HCT116 (cell line): ENCODE data around the gene BSND. TPM values are rescaled to one million over a fixed set of nuclear protein-coding genes. Genes with fewer than 3 reads are reported as not detected.

Experiments used
- ATAC-seq: fragments of 200-7000 bp; cut with Tn5 transposase; 2 replicates; pipeline ENCODE4 v1.9.1; 2020; ENCODE audit warnings: mild to moderate bottlenecking, moderate library complexity
- BruUV-seq: library from RNA; stranded (reverse); fragments of 400-500 nt; replicated peaks from 2 replicates; lab custom pipeline; 2021; lab: Mats Ljungman, UMichigan
- CTCF ChIA-PET: fragments of 300-600 bp; sonication (Branson Sonifier 250); formaldehyde crosslinking; loops from one replicate; lab custom pipeline; 2021; ENCODE audit warnings: antibody characterized with exemption; lab: Charles Lee
- POLR2A ChIA-PET: fragments of 300-600, 350-600 bp; sonication (Branson Sonifier 250); formaldehyde crosslinking; loops from one replicate; lab custom pipeline; 2021; ENCODE audit warnings: antibody characterized with exemption; lab: Charles Lee
- RAD21 ChIA-PET, 2 experiments: fragments of 300-600 bp; sonication (Branson Sonifier 250); formaldehyde crosslinking; loops; one replicate each; lab custom pipeline; 2023; ENCODE audit warnings: low total read pairs in 2 of 2; ENCODE audit not compliant: uncharacterized antibody in 2 of 2, unreplicated experiment in 2 of 2, low non-redundant PET in 1 of 2; lab: Charles Lee
- DNase-seq: peaks from one replicate; pipeline ENCODE4 v3.0.0-alpha.2; 2010; ENCODE audit warnings: low read depth, low spot score
- H2AFZ ChIP-seq: fragments of 200-600 bp; shearing (Covaris generic), sonication (generic); 2 replicates; pipeline ENCODE4 v1.6.1; 2017; ENCODE audit warnings: low read depth, mixed run types, mixed read lengths, antibody characterized with exemption, low read length; ENCODE audit not compliant: poor library complexity, severe bottlenecking
- H3K27ac ChIP-seq: 2 replicates; pipeline ENCODE4 v1.5.1; 2012; ENCODE audit warnings: low read depth, low read length
- H3K27me3 ChIP-seq: fragments of 200-600 bp; sonication (generic); 2 replicates; pipeline ENCODE4 v1.6.1; 2016; ENCODE audit warnings: mixed run types, low read length, mixed read lengths; ENCODE audit not compliant: insufficient read depth
- H3K36me3 ChIP-seq, 2 experiments: fragments of 200-500 bp in 1 of 2; fragments of 200-600 bp in 1 of 2; sonication (Bioruptor generic) in 1 of 2; sonication (generic) in 1 of 2; 2 replicates each; pipeline versions ENCODE4 v1.5.1 to v1.6.1; 2014 to 2016; ENCODE audit warnings: low read length in 2 of 2, inconsistent platforms in 1 of 2, mixed read lengths in 1 of 2, mixed run types in 1 of 2; ENCODE audit not compliant: insufficient read depth in 2 of 2, control insufficient read depth in 1 of 2
- H3K4me1 ChIP-seq, 2 experiments: fragments of 200-600 bp in 1 of 2; sonication (generic) in 1 of 2; 2 replicates each; pipeline versions ENCODE4 v1.5.1 to v1.6.1; 2012 to 2017; ENCODE audit warnings: low read length in 2 of 2, inconsistent platforms in 1 of 2, mild to moderate bottlenecking in 1 of 2, mixed read lengths in 1 of 2, mixed run types in 1 of 2, moderate library complexity in 1 of 2; ENCODE audit not compliant: insufficient read depth in 2 of 2, control insufficient read depth in 1 of 2
- H3K4me2 ChIP-seq: fragments of 200-600 bp; sonication (generic); 2 replicates; pipeline ENCODE4 v1.6.1; 2017; ENCODE audit warnings: mixed run types, low read length, mixed read lengths
- H3K4me3 ChIP-seq, 2 experiments: fragments of 200-600 bp in 1 of 2; sonication (generic) in 1 of 2; replicated peaks in 1 of 2; 2 replicates each; pipeline ENCODE4 v1.5.1; 2011 to 2016; ENCODE audit warnings: low read length in 2 of 2, control low read depth in 1 of 2, low read depth in 1 of 2, mild to moderate bottlenecking in 1 of 2, mixed read lengths in 1 of 2, mixed run types in 1 of 2
- H3K79me2 ChIP-seq: fragments of 200-600 bp; sonication (generic); 2 replicates; pipeline ENCODE4 v1.6.1; 2017; ENCODE audit warnings: mild to moderate bottlenecking, mixed run types, low read length, moderate library complexity, mixed read lengths; ENCODE audit not compliant: insufficient read depth
- H3K9ac ChIP-seq: fragments of 200-600 bp; sonication (generic); 2 replicates; pipeline ENCODE4 v1.6.1; 2016; ENCODE audit warnings: low read length, mixed read lengths
- H3K9me2 ChIP-seq: fragments of 200-600 bp; sonication (generic), shearing (Covaris generic); 2 replicates; pipeline ENCODE4 v1.6.1; 2017; ENCODE audit warnings: mixed run types, mild to moderate bottlenecking, moderate library complexity; ENCODE audit not compliant: insufficient read depth
- H3K9me3 ChIP-seq, 2 experiments: fragments of 200-500 bp in 1 of 2; fragments of 200-600 bp in 1 of 2; sonication (Bioruptor generic) in 1 of 2; sonication (generic) in 1 of 2; 2 replicates each; pipeline ENCODE4 v1.6.1; 2014 to 2017; ENCODE audit warnings: low read length in 2 of 2, mixed read lengths in 2 of 2, inconsistent platforms in 1 of 2, low read depth in 1 of 2, mild to moderate bottlenecking in 1 of 2, mixed run types in 1 of 2, moderate library complexity in 1 of 2; ENCODE audit not compliant: control insufficient read depth in 1 of 2, insufficient read depth in 1 of 2
- H4K20me1 ChIP-seq: fragments of 200-600 bp; sonication (generic), shearing (Covaris generic); 2 replicates; pipeline ENCODE4 v1.6.1; 2017; ENCODE audit warnings: mixed run types, mild to moderate bottlenecking, moderate library complexity; ENCODE audit not compliant: insufficient read depth
- CEBPB ChIP-seq: IDR thresholded peaks from 2 replicates; pipeline ENCODE4 v1.6.1; 2012; ENCODE audit warnings: low read depth
- EGR1 ChIP-seq: IDR thresholded peaks from 2 replicates; pipeline ENCODE4 v1.6.1; 2012; ENCODE audit warnings: low read depth
- ELF1 ChIP-seq: IDR thresholded peaks from 2 replicates; pipeline ENCODE4 v1.6.1; 2012; ENCODE audit warnings: low read depth, borderline replicate concordance
- EZH2 ChIP-seq: fragments of 200-600 bp; sonication (generic); IDR thresholded peaks from 2 replicates; pipeline ENCODE4 v1.6.1; 2017; ENCODE audit warnings: antibody characterized with exemption, mixed run types
- EZH2phosphoT487 ChIP-seq: fragments of 200-600 bp; IDR thresholded peaks from 2 replicates; pipeline ENCODE4 v1.6.1; 2018; ENCODE audit warnings: antibody characterized with exemption, borderline replicate concordance
- FOSL1 ChIP-seq: IDR thresholded peaks from 2 replicates; pipeline ENCODE4 v1.6.1; 2012; ENCODE audit warnings: low read depth
- MAX ChIP-seq: IDR thresholded peaks from 2 replicates; pipeline ENCODE4 v1.6.1; 2012
- REST ChIP-seq: IDR thresholded peaks from 2 replicates; pipeline ENCODE4 v1.6.1; 2012; ENCODE audit warnings: low read depth
- SP1 ChIP-seq: IDR thresholded peaks from 2 replicates; pipeline ENCODE4 v1.6.1; 2012; ENCODE audit warnings: low read depth
- TCF7L2 ChIP-seq: IDR thresholded peaks from 2 replicates; pipeline ENCODE4 v1.7.0; 2011; ENCODE audit warnings: borderline replicate concordance, inconsistent platforms; ENCODE audit not compliant: insufficient read depth, insufficient read length; ENCODE audit errors: extremely low read depth
- YY1 ChIP-seq: IDR thresholded peaks from 2 replicates; pipeline ENCODE4 v1.6.1; 2011; ENCODE audit warnings: low read length, low read depth, moderate library complexity, mild to moderate bottlenecking; ENCODE audit not compliant: insufficient replicate concordance; ENCODE audit errors: extremely low read depth
- ZFX ChIP-seq: fragments of 450-650 bp; IDR thresholded peaks from 2 replicates; pipeline ENCODE4 v1.6.1; 2017
- intact Hi-C: fragments of 100-400 bp; cut with micrococcal nuclease; formaldehyde crosslinking; loops from 2 replicates; pipeline ENCODE4 v1.10.0; 2022
- total RNA-seq: library from RNA; stranded (reverse); gene quantifications from one replicate; pipeline ENCODE4 v1.2.1, GENCODE V29; 2021; ENCODE audit not compliant: unreplicated experiment
- TF ChIP-seq, protein P1 (sequence below): IDR thresholded peaks from 2 replicates; pipeline ENCODE4 v1.6.1; 2012

Gene BSND
- total RNA-seq, 1 experiment from 2014 or later: not detected

DNA sequence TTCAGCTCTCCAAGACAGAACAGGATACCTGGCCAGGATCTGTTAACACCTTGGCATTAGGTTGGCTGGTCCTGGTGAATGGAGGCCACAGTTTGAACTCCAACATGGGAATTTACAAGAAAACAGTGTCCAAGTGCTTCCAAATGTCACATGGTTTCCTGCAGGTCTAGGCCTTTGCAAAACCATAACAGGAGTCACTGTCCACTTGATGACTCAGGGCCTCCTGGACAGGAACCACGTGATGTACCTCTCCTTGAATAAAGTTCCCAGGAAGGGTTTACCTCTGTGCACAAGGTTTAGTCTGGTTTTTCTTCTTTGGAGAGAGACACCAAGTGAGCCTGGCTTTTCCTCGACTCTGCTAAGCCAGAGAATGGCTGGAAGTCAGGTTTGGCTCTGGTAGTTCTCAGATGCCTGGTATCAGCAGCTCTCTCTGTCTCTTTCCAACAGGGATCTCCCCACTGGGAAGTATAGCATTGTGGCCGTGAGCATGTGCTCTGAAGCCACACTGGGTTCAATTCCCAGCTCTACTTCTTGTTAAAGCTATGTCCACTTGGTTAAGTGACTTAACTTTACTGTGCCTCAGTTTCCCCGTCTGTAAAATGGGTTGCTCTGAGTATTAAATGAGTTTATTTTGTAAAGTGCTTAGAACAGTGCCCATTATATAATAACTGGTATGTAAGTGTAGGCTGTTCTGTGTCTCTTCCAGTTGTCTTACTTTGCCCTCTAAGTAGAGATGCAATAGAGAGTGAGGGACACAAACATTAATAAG, 45.6 kb upstream of the BSND start:
- Histone ChIP-seq H3K9me3 (peaks cover 4 to 5% of the 10 kb centered on the region in 2 experiments; a peak in 2 of 4 replicates), H3K4me3 (no peak overlapping the region), H4K20me1 (no peaks in the 10 kb centered on the region), H3K27me3 (no peaks in the 10 kb centered on the region), H3K79me2 (no peaks in the 10 kb centered on the region), H3K9ac (no peak overlapping the region), H3K9me2 (no peaks in the 10 kb centered on the region), H3K4me2 (no peak overlapping the region), H3K27ac (no peak overlapping the region), H3K36me3 (no peaks in the 10 kb centered on the region), H2AFZ (no peak overlapping the region), H3K4me1 (peaks cover 6 to 34% of the 10 kb centered on the region in 2 experiments)
- BruUV-seq: no TSS peak
- peak; percentile 34; the same call in 1 of the 2 replicates for TF ChIP-seq MAX
- no peak for TF ChIP-seq FOSL1
- ATAC-seq: no peak
- no peak for DNase-seq
- POLR2A ChIA-PET: no interaction called here
- intact Hi-C loops: no loop called here
- RAD21 ChIA-PET: no interaction called here
- CTCF ChIA-PET: interaction anchor here (1.6 kb wide), 1 partner anchor 69 kb away, joined by 7 read pairs; no protein-coding TSS in a partner anchor

GRCh38 chr1:54953846-54954245, 44.9 kb upstream of the BSND start:
- RAD21 ChIA-PET: no interaction called here
- Histone ChIP-seq H2AFZ (no peak overlapping the region), H3K36me3 (no peaks in the 10 kb centered on the region), H3K4me3 (no peak overlapping the region), H3K79me2 (no peaks in the 10 kb centered on the region), H3K9me3 (peaks cover 4 to 5% of the 10 kb centered on the region in 2 experiments; a peak in 2 of 4 replicates), H3K27ac (no peak overlapping the region), H3K4me2 (no peak overlapping the region), H3K4me1 (peaks cover 6 to 34% of the 10 kb centered on the region in 2 experiments), H4K20me1 (no peaks in the 10 kb centered on the region), H3K9me2 (no peaks in the 10 kb centered on the region), H3K27me3 (no peaks in the 10 kb centered on the region), H3K9ac (no peak overlapping the region)
- DNase-seq (no peak), ATAC-seq (no peak)
- BruUV-seq: no TSS peak
- intact Hi-C loops: no loop called here
- TF ChIP-seq FOSL1 (no peak), CEBPB (no peak), ZFX (no peak), EGR1 (no peak), EZH2 (no peak), ELF1 (no peak), TCF7L2 (no peak), REST (no peak), YY1 (no peak), EZH2phosphoT487 (no peak), SP1 (no peak)
- TF ChIP-seq, protein P1, sequence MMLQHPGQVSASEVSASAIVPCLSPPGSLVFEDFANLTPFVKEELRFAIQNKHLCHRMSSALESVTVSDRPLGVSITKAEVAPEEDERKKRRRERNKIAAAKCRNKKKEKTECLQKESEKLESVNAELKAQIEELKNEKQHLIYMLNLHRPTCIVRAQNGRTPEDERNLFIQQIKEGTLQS: no peak
- POLR2A ChIA-PET: no interaction called here
- CTCF ChIA-PET: interaction anchor here (1.6 kb wide), 1 partner anchor 68 kb away, joined by 7 read pairs; no protein-coding TSS in a partner anchor
